ENCODE data around the gene CXCL12. TPM values are rescaled to one million over a fixed set of nuclear protein-coding genes. Genes with fewer than 3 reads are reported as not detected.

Gene CXCL12
- total and polyA plus RNA-seq, 2 donors (not counting 3 experiments of a cell fraction or from before 2014, with no cell fraction given): 0.35 to 1.4 TPM

DNA sequence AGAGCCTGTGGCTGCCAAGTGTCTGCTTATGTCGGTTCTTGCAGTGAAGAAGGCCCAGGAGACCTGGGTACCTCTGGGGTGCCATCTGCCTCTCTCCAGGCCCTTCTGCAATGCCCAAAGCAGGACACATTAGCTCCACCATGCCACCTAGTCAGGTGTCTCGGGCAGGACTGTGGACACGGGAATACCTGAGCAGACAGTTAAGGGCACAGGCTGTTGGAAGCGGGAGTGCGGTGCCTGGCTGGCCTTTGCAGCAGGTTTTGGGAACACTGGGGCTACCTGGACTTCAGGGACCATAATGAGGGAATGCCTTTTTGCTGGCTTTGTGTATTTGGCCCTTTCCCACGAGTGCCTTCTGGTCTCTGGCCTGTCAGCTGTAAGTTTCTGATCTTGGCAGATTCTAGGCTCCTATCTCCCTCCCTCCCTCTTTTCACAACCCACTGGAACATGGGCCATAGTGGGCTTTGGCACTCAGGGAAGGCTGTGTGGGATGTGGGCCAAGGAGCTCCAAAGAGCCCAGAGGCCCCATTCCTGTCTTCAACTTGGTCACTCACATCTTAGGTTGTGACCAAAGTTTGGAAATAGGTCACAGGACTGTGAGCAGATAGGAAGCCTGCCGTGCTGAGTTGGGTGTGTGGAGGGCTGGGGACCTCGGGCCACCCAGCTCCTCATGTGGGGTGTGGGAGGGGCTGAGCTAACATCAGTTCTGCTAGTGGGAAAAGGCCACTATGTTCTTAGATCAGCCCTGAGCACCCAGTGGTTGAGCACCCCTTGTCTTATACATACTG lies 41.5 kb upstream of the CXCL12 start:
- H3K79me2 ChIP-seq (ENCODE audit: control insufficient read depth, insufficient read depth, low read length): no peaks in the 10 kb centered on the region
- no TSS peak for BruUV-seq (replicated peaks)
- no peak overlapping the region for H2AFZ ChIP-seq (ENCODE audit: low read depth, low read length)
- POLR2A ChIA-PET: no interaction called here
- no peak overlapping the region for H3K9ac ChIP-seq (replicated peaks; ENCODE audit: extremely low read depth, insufficient read depth, low read length)
- H3K27ac ChIP-seq (ENCODE audit: insufficient read depth, low read depth, low read length): no peak overlapping the region
- H3K4me1 ChIP-seq (ENCODE audit: control insufficient read depth, extremely low read depth, insufficient read depth, low read length): no peaks in the 10 kb centered on the region
- no peaks in the 10 kb centered on the region for H3K9me1 ChIP-seq (replicated peaks; ENCODE audit: control insufficient read depth, extremely low read depth, insufficient read depth, low read length)
- FAIRE-seq (no peak), DNase-seq (ENCODE audit: low read depth, low spot score) (no peak)
- H3K4me3 ChIP-seq (replicated peaks in 1 of 3; ENCODE audit: insufficient read depth in 1 of 3, low read depth in 1 of 3, low read length in 3 of 3): no peak overlapping the region
- no peak overlapping the region for H3K4me2 ChIP-seq (ENCODE audit: insufficient read depth, low read length)
- H4K20me1 ChIP-seq (replicated peaks; ENCODE audit: control insufficient read depth, extremely low read depth, insufficient read depth, low read length): no peaks in the 10 kb centered on the region
- H3K27me3 ChIP-seq (ENCODE audit: control insufficient read depth in 2 of 2, insufficient read depth in 2 of 2, low read length in 2 of 2): no peaks in the 10 kb centered on the region
- intact Hi-C loops (cut with micrococcal nuclease) (no loop called here), dilution Hi-C loops (cut with MboI; ENCODE audit: extremely low pct_ligation_motif_present, low sequenced_read_pairs) (no loop called here)
- CTCF ChIA-PET: no interaction called here
- H3K36me3 ChIP-seq (ENCODE audit: control insufficient read depth in 2 of 2, extremely low read depth in 1 of 2, insufficient read depth in 2 of 2, low read length in 2 of 2): no peaks in the 10 kb centered on the region
- TF ChIP-seq POLR2A (IDR thresholded peaks at IDR 0.05; ENCODE audit: low read depth, low read length): no peak
- no peak for TF ChIP-seq POLR2AphosphoS5 (IDR thresholded peaks at IDR 0.05; ENCODE audit: insufficient read depth, low read depth, low read length)
- TF ChIP-seq EZH2 (IDR thresholded peaks at IDR 0.05; ENCODE audit: borderline replicate concordance, low read depth, low read length, severe bottlenecking): no peak
- TF ChIP-seq MYC (IDR thresholded peaks at IDR 0.05; ENCODE audit: low read depth, low read length): no peak
- TF ChIP-seq FOS (IDR thresholded peaks at IDR 0.05; ENCODE audit: borderline replicate concordance, insufficient read depth, low read length): no peak
- no peak for TF ChIP-seq JUN (IDR thresholded peaks at IDR 0.05; ENCODE audit: borderline replicate concordance, insufficient read depth, insufficient read length, low read depth)
- TF ChIP-seq, protein P1, sequence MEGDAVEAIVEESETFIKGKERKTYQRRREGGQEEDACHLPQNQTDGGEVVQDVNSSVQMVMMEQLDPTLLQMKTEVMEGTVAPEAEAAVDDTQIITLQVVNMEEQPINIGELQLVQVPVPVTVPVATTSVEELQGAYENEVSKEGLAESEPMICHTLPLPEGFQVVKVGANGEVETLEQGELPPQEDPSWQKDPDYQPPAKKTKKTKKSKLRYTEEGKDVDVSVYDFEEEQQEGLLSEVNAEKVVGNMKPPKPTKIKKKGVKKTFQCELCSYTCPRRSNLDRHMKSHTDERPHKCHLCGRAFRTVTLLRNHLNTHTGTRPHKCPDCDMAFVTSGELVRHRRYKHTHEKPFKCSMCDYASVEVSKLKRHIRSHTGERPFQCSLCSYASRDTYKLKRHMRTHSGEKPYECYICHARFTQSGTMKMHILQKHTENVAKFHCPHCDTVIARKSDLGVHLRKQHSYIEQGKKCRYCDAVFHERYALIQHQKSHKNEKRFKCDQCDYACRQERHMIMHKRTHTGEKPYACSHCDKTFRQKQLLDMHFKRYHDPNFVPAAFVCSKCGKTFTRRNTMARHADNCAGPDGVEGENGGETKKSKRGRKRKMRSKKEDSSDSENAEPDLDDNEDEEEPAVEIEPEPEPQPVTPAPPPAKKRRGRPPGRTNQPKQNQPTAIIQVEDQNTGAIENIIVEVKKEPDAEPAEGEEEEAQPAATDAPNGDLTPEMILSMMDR (IDR thresholded peaks at IDR 0.05; ENCODE audit: extremely low read depth in 1 of 2, insufficient read depth in 1 of 2, low read depth in 1 of 2, low read length in 2 of 2): no peak
- TF ChIP-seq, protein P2, sequence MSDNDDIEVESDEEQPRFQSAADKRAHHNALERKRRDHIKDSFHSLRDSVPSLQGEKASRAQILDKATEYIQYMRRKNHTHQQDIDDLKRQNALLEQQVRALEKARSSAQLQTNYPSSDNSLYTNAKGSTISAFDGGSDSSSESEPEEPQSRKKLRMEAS (IDR thresholded peaks at IDR 0.05; ENCODE audit: insufficient read depth, insufficient read length): no peak
- no peak for TF ChIP-seq GATA2 (IDR thresholded peaks at IDR 0.05; ENCODE audit: insufficient read depth, insufficient read length, low read depth, low read length)
- peaks cover 2% of the 10 kb centered on the region for H3K9me3 ChIP-seq (replicated peaks; ENCODE audit: control insufficient read depth, insufficient read depth, low read length)

Measured in endothelial cell of umbilical vein (primary cell).